H1 (cell line): ENCODE data around the gene INAFM1. TPM values are rescaled to one million over a fixed set of nuclear protein-coding genes. Genes with fewer than 3 reads are reported as not detected.

Source experiments
- SAP30 ChIP-seq: fragments of 300-600 bp; sonication (generic); IDR thresholded peaks from 2 replicates; pipeline ENCODE4 v1.7.1; 2012; ENCODE audit warnings: low read length, moderate library complexity, mild to moderate bottlenecking, inconsistent platforms; ENCODE audit not compliant: insufficient read depth, insufficient replicate concordance
- polyA plus RNA-seq, 7 experiments: library from polyadenylated mRNA; depleted of rRNA in 3 of 7; stranded (reverse) in 5 of 7; unstranded in 2 of 7; fragments of >200 nt in 5 of 7; fragments of 200-250 nt in 2 of 7; gene quantifications; 1 replicate in 5 of 7; 2 replicates in 1 of 7; 4 replicates in 1 of 7; pipeline versions ENCODE4 v1.2.1 to v1.2.3, GENCODE V29; 2011 to 2013; ENCODE audit warnings: missing spikeins in 2 of 7, mixed read lengths in 2 of 7
- total RNA-seq: library from RNA; stranded (reverse); fragmentation: NEBNext Ultra II Directional; extraction: Animal tissue kit (Norgen Biotek cat#: 25700); gene quantifications from 2 replicates; pipeline ENCODE4 v1.2.1, GENCODE V29; 2021

The INAFM1 gene
- total and polyA plus RNA-seq, 2 of the 8 experiments (the other 6 are each of a cell fraction or from before 2014, with no cell fraction given) = 2.6 to 3.4 TPM

DNA sequence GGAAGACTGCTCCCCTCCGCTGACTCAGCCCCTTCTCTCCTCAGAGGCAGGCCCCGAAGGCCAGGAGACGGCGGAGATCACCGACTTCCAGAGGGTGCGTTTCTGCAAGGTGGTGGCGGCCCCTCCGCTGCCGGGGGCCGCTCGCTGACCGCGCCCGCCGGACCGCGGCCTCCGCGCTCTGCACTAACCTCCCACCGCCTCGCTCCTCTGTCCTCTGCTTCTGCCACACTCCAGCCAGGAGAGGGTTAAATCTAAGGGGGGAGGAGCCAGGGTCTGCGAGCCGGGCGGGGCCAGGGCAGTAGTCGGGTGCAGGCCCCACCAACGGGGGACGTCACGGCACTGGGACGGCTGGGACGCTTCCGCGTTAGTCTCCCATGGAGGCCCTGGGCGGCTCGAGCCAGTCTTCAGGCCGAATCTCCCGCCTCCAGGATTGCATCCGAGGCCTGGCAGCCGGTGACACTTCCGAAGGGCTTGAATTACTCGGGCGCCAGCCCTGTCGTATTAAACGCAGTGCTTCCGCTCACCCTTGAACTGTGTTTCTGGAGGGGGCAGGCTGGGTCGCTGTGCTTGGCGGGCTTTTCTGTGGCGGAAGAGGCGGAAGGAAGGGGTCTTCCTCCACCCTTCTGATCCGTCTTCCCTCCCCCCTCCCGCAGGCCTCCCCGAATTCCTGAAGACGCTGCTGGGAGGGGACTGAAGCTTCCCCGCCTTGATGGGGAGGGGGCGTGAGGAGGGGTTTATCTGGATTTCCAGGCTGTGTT, 1.2 kb upstream of the INAFM1 start (continued):
- TF ChIP-seq SAP30 = peak; percentile 94
